ENCODE data around the gene VPS72.
A peak's percentile ranks its signal among the peaks of the same experiment; 100 is the strongest.
"Not testable (repeated sequence)": the region's sequence is repeated elsewhere in the genome, so short reads cannot be mapped to it uniquely, and the experiment has no call there.

Gene VPS72, protein sequence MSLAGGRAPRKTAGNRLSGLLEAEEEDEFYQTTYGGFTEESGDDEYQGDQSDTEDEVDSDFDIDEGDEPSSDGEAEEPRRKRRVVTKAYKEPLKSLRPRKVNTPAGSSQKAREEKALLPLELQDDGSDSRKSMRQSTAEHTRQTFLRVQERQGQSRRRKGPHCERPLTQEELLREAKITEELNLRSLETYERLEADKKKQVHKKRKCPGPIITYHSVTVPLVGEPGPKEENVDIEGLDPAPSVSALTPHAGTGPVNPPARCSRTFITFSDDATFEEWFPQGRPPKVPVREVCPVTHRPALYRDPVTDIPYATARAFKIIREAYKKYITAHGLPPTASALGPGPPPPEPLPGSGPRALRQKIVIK

GRCh38 chr1:151189637-151190445 is at the start of gene VPS72:
TSS of gene VPS72 (minus strand) at chr1:151190197. CDS start at chr1:151190121, 76 bp downstream.
- DNase-seq = peak; percentile 86

DNA sequence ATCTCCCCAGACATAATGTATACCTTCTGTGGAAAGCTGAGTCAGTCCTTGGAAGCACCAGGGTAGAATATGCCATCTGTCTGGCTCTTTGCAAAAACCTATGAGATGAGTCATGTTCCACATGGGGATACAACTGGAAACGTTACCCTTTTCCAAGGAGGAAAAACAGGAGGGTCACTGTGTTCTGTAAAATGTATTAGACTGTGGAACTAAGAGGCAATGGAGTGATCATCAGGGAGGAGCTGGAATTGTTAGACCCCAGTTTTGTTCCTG is 48.4 kb upstream of the VPS72 start:
- DNase-seq = no peak

- no peak for DNase-seq
These were observed 47.9 kb upstream of the VPS72 start for GRCh38 chr1:151237678-151238466.

DNA sequence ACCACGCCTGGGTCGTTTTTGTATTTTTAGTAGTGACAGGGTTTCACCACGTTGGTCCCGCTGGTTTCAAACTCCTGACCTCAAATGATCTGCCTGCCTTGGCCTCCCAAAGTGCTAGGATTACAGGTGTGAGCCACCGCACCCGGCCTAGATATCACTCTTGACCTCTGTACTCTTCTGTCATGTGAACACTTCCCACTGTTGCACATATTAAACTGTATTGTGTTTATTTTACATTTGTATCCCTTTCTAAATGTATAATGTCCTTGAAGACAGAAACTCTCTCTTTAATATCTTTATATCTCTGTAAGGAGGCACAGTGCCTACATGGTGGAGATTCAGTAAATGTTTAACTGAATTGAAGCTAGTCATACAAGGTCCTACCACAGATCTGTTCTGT is 45.2 kb upstream of the VPS72 start:
- DNase-seq = no peak

DNA sequence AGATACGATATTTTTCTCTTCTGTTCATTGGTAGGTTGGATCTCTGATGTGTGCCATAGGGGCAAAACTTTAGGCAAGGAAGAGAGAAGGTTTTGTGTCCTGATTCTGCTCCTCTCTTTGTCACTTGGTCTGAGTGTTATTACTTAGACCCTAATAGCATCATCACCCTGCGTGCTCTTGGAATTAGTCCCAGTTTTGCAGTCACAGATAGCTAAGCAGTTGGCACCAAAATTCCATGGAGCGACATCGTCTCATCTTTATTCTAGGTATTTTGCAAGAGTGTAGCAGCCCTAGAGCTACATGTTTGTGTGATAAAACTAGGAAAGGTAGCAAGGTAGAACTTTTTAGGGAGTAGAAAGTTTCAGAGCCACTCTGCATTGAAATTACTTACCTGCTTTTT is 32.1 kb upstream of the VPS72 start:
- DNase-seq = no peak

GRCh38 chr1:151221616-151222015 is 31.6 kb upstream of the VPS72 start:
- DNase-seq = no peak

DNA sequence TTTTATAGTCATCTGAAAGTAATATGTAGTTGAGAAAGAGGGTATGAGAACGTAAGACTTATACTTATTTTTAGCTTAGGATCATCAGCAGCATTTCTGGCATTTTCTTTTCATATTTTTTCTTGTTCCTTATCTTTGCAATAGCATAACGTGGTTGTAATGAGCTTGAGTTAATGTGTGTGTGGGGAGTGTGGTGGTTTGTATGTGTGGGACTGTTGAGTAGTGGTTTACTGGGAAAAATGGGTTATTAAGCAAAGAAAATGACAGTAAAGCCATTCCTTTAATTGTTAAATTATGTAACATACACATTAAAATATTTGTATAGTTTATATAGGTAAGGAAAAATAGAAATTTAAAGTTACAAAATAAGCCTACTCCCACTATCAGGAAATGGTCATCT is 23.6 kb upstream of the VPS72 start:
- no peak for DNase-seq

GRCh38 chr1:151211972-151212705 is 22.1 kb upstream of the VPS72 start:
- DNase-seq = no peak

GRCh38 chr1:151210830-151211229 is 20.8 kb upstream of the VPS72 start:
- no peak for DNase-seq

GRCh38 chr1:151205381-151205965 is 15.5 kb upstream of the VPS72 start:
- DNase-seq = not testable (repeated sequence)

- peak; percentile 32 for DNase-seq
These were observed 10.0 kb upstream of the VPS72 start for GRCh38 chr1:151199873-151200581.

DNA sequence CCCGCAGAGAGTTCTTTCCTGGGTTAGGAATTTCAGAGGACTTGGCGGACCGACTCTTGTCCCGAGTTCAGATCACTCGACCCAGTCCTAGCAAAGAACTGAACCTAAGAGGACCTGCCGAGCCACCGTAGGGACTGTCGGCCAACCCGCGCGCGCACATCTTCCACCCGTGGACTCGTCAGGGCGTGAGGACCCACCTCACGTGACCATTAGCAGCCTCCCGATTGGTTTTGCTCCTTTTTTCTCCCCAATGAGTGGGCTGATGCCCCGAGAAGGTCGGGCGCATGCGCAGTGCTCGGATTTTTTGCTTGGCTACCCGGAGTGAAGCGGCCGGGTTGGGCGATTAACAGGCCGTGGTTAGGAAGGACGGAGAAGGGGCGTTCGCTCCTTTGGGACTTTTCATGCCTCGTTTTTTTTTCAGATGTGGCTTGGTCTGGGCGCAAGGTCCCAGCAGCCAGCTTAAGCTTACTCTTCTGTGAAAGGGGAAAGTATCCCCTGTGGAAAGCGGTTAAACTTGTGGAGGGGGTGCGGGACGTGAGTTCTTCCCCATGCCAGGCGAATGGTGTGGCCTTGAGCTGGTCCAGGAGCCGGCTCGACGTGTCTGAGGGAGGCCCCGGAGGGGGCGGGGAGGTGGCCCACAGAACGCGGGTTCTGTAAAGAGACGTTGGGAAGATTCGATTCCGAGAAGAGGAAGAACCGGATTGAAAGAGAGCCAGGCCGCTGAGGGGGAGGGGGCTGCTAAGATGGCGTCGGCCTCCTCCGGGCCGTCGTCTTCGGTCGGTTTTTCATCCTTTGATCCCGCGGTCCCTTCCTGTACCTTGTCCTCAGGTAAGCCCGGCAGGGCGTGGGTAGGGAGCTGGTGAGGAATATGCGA is 8.5 kb upstream of the VPS72 start, which contains the start of gene PIP5K1A:
Gene PIP5K1A, plus strand, starts transcription at position 299 of the 874 bp plus-strand sequence. Its CDS starts 445 bp downstream, at position 744.
- DNase-seq = peak; percentile 99

GRCh38 chr1:151197863-151198253 is 7.9 kb upstream of the VPS72 start:
- DNase-seq = no peak

DNA sequence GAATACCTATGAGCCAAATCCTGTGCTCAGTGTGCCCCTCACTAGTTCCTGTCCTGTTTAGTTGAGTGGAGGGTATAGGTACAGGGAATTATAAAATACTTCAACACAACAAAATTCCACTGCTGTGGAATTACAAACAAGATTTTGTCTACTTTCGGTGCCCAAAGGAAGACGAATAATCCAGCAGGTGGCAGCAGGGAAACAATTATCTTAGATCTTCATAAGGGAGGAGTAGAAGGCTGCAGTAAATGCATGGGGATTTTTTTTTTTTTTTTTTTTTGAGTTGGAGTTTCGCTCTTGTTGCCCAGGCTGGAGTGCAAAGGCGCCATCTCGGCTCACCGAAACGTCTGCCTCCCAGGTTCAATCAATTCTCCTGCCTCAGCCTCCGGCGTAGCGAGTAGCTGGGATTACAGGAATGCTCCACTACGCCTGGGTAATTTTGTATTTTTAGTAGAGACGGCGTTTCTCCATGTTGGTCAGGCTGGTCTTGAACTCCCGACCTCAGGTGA is 6.3 kb upstream of the VPS72 start:
- peak; percentile 71 for DNase-seq

DNA sequence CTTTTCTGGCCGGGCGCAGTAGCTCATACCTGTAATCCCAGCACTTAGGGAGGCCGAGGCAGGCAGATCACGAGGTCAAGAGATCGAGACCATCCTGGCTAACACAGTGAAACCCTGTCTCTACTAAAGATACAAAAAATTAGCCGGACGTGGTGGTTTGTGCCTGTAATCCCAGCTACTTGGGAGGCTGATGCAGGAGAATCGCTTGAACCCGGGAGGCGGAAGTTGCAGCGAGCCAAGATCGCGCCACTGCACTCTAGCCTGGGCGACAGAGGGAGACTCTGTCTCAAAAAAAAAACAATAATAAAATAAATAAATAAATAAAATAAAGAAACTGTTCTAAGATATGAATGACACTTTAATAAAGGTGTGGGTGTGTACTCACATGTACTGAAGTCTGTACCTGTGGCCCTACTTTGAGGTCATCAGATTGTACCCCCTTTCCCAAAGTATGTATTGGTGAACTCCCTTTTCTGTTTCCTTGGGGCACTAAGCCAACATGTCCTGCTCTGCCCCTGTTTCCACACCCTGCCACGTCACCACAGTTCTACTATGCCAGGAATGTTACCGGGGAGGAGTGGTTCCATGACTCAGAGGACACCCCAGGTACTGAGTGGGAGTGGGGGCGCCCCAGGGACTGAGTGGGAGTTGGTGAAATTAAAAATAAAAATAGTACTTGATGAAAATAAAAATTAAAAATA is 5.0 kb upstream of the VPS72 start:
- not testable (repeated sequence) for DNase-seq

- DNase-seq = no peak
These were observed 3.9 kb upstream of the VPS72 start for GRCh38 chr1:151193856-151194255.

GRCh38 chr1:151193304-151193703 is 3.3 kb upstream of the VPS72 start:
- no peak for DNase-seq

- no peak for DNase-seq
These were observed 2.0 kb upstream of the VPS72 start for GRCh38 chr1:151192047-151192446.

DNA sequence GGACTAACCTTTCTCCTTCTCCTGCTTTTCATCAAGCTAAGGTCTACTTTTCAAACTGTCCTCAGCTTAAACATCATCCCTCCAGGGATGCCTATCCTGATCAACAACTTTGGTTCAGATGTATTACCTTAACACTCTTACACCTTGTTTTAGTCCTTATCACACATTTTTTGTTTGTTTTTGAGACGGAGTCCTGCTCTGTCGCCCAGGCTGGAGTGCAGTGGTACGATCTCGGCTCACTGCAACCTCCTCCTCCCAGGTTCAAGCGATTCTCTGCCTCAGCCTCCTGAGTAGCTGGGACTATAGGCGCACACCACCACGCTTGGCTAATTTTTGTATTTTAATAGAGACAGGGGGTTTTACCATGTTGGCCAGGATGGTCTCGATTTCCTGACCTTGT is 1.3 kb downstream of the VPS72 start:
- not testable (repeated sequence) for DNase-seq

DNA sequence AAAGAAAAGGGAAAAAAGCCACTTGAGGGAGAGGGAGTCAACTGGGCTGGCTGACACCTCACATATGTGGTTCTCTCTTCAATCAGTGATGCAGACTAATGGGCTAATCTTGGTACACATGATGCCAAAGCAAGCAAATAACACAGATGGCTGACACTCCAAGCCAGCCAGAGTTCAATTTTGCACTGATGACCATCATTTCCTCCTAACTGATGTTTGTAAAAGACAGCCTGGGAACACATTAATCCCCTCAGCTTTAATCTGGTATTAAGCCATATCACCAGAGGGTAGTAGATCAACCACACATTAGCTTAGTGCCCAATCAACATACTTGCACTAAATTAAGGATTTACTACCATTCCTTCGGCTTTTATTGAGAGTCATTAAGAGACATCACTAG is 2.8 kb downstream of the VPS72 start:
- no peak for DNase-seq

Measured in CD4-positive, alpha-beta T cell treated with Interleukin-12 subunit alpha and Interleukin-12 subunit beta, for 1 hour (primary cell).